ENCODE measurements around the gene COL25A1.

The COL25A1 gene

DNA sequence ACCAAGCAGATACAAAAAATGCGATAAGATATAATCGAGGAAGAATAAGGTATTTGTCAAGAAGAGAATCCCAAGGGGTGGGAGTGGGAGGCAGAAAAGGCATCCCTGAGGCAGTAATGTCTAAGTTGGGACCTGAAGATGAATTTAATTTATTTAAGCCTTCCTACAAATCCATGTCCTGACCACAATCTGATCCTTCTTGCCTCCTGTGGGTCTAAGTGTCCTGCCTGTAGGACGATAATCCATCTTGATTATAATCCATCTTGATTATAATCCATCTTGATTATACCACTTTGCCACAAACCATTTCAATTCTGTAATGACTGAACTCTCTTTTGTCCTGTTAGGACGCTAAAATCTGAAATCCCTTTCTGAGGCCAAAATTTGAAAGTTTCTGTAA lies 130.2 kb downstream of the COL25A1 start:
- TF ChIP-seq ZFX (IDR thresholded peaks at IDR 0.05) = no peak
- TF ChIP-seq, protein P1, sequence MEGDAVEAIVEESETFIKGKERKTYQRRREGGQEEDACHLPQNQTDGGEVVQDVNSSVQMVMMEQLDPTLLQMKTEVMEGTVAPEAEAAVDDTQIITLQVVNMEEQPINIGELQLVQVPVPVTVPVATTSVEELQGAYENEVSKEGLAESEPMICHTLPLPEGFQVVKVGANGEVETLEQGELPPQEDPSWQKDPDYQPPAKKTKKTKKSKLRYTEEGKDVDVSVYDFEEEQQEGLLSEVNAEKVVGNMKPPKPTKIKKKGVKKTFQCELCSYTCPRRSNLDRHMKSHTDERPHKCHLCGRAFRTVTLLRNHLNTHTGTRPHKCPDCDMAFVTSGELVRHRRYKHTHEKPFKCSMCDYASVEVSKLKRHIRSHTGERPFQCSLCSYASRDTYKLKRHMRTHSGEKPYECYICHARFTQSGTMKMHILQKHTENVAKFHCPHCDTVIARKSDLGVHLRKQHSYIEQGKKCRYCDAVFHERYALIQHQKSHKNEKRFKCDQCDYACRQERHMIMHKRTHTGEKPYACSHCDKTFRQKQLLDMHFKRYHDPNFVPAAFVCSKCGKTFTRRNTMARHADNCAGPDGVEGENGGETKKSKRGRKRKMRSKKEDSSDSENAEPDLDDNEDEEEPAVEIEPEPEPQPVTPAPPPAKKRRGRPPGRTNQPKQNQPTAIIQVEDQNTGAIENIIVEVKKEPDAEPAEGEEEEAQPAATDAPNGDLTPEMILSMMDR (conservative IDR thresholded peaks at IDR 0.05) = no peak

DNA sequence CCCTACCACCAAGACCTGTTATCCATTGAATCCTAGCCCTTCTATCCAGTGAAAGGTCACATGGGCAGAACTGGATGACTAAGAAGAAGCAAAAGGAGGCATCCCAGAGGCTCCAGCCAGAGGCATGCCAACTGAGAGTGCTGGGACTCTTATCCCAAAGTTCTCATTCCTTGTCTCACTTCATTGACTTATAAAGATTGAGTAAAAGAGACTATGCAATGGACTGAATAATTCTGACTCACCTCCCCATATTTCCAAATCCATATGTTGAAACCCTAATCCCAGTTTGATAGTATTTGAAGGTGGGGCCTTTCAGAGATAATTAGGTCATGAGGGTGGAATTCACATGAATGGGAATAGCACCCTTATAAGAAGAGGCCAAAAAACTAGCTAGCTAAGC lies 131.4 kb downstream of the COL25A1 start:
- TF ChIP-seq ZFX (IDR thresholded peaks at IDR 0.05) = no peak
- TF ChIP-seq, protein P1 (conservative IDR thresholded peaks at IDR 0.05) = no peak
- H3K27ac ChIP-seq = no peak overlapping the region

More for the DNA sequence above, 130.2 kb downstream of the COL25A1 start:
- no peak overlapping the region for H3K27ac ChIP-seq

DNA sequence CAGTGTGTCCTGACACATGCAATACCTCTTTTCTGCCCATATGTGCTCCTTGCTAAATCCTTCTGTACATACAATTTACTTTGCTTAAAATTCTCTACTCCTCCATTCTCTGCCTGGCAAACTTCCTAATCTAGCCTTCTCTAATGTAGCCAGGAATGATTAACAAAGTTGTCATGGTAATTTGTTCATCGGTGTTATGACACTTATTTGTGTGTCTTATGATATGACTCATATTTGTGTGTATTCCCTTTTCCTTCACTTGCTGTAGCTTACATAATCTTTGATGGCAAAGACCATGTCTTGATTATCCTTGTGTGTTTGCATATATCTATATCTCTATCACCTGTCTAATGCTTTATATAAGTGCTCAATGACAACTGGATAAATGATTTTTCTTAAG lies 133.3 kb downstream of the COL25A1 start:
- TF ChIP-seq, protein P1 (conservative IDR thresholded peaks at IDR 0.05) = no peak
- TF ChIP-seq ZFX (IDR thresholded peaks at IDR 0.05) = no peak
- no peak overlapping the region for H3K27ac ChIP-seq

DNA sequence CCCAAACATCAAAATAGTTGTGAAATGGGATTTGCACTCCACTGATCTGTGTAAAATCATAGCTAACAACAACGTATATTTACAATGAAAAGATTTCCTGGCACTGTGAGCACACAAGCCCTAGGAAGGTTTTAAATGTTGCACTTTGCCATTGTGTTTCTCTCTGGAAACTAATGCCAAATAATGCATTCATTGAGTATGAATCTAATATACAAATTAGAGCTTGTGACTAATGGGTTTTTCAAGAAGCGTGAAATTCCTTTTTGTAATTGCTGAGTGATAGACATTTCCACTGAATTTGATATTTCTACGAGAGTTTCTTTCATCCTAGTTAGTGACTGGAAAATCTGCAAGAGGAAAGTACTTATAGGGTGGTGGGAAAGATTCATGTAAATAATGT lies 135.9 kb downstream of the COL25A1 start:
- H3K27ac ChIP-seq = no peak overlapping the region
- TF ChIP-seq, protein P1 (conservative IDR thresholded peaks at IDR 0.05) = no peak
- TF ChIP-seq ZFX (IDR thresholded peaks at IDR 0.05) = no peak

DNA sequence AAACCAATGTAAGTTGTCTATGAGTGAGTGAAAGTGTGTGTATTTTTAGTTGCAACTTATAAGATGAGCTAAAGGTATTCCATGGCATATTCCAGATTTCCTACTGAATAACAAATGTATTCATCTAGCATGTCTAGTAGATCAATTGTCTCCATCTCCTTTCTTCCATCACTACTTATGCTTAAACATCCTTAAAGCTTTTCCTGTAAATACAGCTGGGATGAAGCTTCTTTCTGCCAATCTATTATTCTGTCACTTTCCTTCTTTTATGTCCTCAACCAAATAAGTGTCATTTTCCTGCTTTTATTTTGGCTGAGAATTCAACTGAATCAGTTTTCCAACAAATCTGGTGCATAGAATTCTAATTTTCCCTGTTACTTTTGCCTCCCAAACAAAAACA lies 136.3 kb downstream of the COL25A1 start:
- no peak for TF ChIP-seq ZFX (IDR thresholded peaks at IDR 0.05)
- TF ChIP-seq, protein P1 (conservative IDR thresholded peaks at IDR 0.05) = no peak
- no peak overlapping the region for H3K27ac ChIP-seq

DNA sequence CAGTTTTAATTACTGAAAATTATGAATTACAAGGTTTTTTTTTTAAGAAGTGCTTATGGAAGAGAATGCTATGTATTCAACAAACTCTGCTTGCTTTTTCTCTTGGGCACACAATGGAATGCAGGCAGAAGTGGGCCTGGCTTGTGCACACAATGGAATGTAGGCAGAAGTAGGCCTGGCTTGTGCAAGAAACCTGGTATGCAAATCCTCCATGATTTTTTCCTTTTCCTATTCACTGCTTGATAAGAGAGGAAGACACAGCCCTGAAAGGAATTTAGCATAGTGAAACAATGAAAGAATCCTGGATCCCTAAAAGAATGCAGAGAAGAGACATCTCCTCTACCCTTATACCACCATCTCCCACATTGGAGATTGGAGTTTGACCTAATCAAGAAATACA lies 138.4 kb downstream of the COL25A1 start:
- TF ChIP-seq, protein P1 (conservative IDR thresholded peaks at IDR 0.05) = no peak
- TF ChIP-seq ZFX (IDR thresholded peaks at IDR 0.05) = no peak

DNA sequence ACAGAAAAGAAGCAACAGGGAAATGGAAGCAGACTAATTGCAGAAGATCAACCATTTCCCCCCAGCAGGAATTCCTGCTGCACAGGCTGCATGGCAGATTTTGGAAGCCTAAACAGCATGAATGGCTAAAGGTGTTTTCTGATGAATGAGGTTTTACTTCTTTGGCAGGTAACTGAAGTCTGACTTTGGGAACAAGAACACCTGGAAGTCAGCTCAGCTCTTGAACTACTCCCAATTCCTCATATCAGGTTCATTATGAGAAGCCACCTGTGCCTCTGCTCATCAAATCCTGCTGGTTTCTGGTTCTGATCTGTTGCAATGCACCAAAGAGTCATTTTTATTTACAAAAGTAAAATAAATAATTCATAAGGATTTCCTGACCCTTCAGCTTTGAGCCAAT lies 139.0 kb downstream of the COL25A1 start:
- H3K27ac ChIP-seq = no peak overlapping the region
- TF ChIP-seq ZFX (IDR thresholded peaks at IDR 0.05) = no peak
- TF ChIP-seq, protein P1 (conservative IDR thresholded peaks at IDR 0.05) = no peak

More for the DNA sequence above, 138.4 kb downstream of the COL25A1 start:
- H3K27ac ChIP-seq = no peak overlapping the region
